Putamen (tissue), 1 donor: Measurements from ENCODE around the gene MRPL11.
A peak's percentile ranks its signal among the peaks of the same experiment; 100 is the strongest.
"Not testable (repeated sequence)": the region's sequence is repeated elsewhere in the genome, so short reads cannot be mapped to it uniquely, and the experiment has no call there.

Experiments
- DNase-seq: peaks from one replicate; pipeline ENCODE4 v3.0.0-alpha.2; 2016; ENCODE audit warnings: low spot score

Gene MRPL11

DNA sequence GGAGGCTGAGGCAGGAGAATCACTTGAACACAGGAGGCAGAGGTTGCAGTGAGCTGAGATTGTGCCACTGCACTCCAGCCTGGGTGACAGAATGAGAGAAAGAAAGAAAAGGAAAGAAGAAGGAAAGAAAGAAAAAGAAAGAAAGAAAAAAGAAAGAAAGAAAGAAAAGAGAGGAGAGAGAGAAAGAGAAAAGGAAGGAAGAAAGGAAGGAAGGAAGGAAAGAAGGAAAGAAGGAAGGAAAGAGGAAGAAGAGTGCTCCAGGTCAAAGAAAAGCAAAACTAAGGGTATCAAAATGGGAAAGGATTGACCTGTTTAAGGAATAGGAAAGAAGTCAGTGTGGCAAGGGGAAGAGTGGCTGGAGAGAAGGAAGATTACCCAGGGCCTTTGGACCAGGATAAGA, 7.4 kb downstream of the MRPL11 start:
- DNase-seq: not testable (repeated sequence)

DNA sequence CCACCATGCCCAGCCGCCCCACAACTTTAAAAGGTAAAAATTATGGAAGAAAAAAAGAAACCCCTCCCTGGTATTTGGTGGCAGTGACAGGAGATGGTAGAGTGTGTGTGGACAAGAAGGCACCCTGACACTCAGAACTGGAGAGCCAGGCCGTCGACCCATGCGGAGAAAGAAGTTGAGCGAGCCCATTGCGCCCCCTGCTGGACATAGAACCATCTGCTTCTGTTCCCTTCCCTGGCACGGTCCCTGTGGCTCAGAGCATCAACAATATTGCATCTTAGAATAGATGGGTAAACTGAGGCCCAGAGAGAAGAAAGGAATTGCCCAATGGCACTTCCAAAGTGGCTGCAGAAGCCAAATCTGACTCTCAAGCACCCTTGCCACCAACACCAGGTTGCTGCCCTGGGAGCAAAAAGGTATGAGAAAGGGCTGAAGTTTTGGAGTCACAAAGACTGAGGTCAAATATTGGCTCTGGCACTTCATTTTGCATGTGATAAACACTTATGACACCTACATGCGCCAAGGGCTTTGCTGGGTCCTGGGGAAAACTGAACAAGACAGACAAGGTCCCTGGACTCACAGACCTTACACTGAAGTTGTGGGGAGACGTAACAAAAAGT, 8.6 kb downstream of the MRPL11 start:
- DNase-seq: peak; percentile 53

DNA sequence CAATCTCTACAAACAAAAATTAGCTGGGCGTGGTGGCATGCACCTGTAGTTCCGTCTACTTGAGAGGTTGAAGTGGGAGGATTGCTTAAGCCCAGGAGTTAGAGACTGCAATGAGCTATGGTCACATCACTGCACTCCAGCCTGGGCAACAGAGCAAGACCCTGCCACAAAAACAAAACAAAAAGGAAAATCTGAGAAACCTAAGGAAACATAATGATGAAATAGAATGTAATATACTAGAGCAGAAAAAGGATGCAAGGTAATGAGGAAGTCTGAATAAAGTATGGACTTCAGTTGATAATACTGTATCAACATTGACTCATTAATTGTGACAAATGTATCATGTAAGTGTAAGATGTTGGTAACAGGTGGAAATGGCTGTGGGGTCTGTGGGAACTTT, 9.7 kb downstream of the MRPL11 start:
- DNase-seq: no peak

- DNase-seq: no peak
These were observed 12.3 kb downstream of the MRPL11 start for GRCh38 chr11:66426314-66426713.

- DNase-seq: peak; percentile 79
These were observed 17.0 kb downstream of the MRPL11 start for GRCh38 chr11:66421492-66422205.

DNA sequence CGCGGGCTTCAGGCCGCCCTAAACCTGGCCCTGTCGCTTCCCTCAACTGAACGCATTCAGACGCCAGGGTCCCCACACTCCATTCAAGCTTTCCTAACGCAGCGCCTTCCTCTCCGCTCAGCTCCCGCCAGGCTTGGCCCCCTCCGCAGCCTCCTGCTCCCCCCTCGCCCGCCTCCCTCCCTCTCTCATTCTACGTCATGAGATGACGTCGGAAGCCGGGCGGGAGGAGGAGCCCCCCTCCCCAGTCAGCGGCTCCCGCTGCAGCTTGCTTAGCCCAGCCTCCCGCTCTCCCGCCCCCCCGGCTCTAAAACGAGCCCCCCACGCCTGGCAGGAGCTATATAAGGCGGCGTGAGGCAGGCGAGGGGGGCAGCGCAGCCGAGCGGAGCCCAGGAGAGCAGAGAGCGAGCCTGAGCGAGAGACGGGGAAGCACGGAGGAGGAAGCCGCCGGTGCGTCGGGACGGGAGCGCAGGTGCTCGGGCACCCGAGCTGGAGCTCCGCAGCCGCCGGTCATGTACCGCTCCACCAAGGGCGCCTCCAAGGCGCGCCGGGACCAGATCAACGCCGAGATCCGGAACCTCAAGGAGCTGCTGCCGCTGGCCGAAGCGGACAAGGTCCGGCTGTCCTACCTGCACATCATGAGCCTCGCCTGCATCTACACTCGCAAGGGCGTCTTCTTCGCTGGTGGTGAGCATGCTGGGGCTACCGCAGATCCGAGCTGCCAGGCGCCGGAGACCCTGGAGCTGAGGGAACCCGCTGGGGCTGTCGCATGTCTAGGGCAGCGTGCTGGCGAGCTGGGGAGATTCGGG, 17.8 kb downstream of the MRPL11 start, which contains the start of gene NPAS4:
Gene NPAS4, plus strand, starts transcription at position 365 of the 806 bp plus-strand sequence. Its CDS starts 145 bp downstream, at position 510.
- DNase-seq: peak; percentile 77

- DNase-seq: no peak
These were observed 18.8 kb downstream of the MRPL11 start for GRCh38 chr11:66419825-66420224.

DNA sequence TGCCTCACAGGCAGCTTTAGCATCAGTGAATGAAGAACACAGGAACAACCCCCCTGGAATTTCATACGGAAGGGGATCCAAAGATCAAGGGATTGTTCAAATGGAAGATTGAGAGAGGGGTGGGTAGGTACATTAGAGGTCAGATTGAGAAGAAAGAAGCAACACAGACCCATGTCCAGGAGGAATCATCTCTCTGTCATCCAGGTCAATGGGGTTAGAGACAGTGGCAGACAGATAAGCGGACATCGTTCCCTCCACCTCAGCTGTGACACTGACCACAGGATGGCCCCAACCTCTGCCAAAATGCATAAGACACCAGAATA, 19.7 kb downstream of the MRPL11 start:
- DNase-seq: no peak

DNA sequence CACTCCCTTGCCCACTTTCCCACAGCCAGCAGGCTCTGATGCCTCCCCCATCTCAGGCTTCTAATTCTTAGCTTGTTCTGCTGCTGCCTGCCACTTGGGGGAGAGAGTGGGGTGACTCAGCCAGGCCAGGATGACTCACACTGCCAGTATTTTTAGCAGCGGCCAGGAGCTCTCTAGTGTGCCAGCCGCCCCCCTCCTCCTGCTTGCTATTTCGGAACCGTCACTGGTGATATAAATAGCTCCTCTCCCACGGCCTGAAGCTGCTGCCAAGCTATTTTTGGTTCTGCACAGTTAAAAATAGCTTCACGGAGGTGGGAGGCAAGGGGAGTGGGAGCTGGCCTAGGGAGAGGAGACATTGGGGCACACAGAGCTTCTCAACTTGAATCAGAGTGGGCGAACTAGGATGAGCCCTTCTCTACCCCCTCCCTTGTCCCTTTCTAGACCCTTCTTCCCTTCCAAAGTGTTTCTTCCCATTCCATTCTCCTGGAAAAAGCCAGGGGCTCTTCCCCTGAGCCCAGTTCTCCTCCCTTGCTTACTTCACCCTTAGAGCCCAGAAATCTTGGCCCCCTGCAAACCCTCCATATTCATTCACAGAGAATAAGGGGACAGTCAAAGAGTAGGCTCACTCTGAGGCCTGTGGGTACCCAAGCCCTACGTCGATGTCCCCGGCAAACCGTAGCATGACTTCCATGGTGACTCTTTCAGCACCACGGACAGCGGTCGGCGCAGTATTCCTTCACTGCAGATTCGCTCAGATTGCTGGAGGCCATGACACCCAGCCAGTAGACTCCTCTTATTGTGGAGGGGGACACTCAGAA, 20.3 kb downstream of the MRPL11 start:
- peak; percentile 80 for DNase-seq

DNA sequence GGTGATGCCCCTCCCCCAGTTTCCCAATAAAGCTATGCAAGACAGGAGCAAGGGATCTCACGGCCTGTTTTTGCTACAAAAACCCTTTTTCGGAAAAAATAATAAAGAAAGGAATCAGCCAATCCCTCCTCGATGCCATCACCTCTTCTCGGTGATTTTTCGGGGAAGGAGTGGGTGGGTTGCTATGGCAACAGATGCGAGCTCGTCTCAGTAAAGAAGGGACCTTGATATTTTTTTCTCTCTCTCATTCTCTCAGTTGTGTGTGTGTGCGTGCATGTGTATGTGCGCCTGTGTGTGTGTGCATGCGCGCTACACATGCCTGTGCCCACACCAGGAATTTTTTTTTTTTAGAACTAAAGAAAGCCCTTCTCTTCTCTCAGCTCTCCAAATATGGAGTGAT, 21.6 kb downstream of the MRPL11 start:
- DNase-seq: peak; percentile 85

DNA sequence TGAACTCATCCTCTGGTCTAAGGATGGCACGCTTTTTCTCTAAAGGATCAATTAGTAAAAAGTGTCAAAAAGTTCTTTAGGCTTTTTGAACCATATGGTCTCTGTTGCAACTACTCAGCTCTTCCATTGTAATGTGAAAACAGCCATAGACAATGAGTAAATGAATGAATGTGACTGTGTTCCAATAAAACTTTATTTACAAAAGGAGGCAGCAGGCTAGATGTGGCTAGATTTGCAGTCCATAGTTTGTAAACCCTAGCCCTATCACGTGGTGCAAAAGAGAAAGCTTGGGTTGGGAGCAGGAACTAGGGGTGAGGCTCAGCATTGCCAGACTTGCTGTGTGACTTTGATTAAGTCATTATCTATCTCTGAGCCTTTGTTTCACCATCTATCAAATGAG, 23.2 kb downstream of the MRPL11 start:
- no peak for DNase-seq

DNA sequence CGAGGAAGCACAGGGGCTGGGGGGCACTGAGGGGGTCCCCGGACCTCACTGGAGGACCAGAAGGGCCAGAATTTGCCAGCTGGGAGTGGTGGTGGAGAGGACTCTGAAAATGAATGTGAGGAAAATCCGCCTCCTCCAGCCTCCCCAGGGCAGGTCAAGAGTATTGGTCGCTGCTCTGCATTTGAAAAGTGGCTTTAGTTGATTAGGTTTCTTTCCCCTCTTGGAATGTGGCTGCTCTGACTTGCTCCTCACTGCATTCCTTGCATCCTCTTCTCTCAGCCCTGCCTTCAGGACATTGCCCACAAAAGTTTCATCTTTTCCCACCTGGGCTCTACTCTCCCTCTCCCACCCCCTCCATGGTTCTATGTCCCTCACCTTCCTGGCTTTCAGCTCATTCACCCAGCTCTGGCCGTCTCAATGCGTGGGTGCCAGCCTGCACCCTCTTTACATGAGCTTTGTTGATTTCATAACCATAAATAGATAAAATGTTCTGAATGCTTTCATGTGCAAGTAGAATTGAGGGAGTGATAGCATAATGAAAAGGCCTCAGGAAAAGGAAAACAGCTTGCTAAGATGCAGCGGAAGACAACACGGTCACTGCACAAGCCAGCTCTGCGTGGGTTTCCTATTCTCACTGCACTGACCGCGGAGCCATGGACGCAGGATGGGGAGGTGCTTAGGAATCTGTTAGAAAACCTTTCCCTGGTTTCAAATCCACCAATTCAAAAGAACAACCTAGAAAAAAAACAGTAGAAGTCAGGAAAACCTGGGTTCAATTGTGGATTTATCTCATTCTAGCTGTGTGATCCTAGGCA, 24.3 kb downstream of the MRPL11 start:
- no peak for DNase-seq

DNA sequence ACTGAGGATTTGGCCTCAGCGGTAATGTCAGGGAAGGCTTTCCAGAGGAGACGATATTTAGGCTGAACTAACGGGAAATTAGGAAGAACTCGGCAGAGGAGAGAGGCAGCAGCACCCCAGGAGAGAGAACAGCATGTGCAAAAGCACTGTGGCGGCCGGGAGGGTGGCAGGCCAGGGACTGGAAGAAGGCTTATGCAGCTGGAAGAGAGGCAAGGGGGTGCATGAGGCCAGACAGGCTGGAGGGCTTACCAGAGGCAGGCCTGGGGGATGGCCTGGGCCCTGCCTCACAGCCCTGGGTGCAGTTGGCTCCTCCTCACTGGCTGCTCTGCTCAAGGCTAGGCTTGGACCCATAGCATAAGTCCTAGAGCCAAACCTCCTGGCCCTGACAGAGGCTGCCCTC, 25.5 kb downstream of the MRPL11 start:
- DNase-seq: no peak

GRCh38 chr11:66412110-66412509, 26.5 kb downstream of the MRPL11 start:
- no peak for DNase-seq

- no peak for DNase-seq
These were observed 27.3 kb downstream of the MRPL11 start for GRCh38 chr11:66411323-66411722.

DNA sequence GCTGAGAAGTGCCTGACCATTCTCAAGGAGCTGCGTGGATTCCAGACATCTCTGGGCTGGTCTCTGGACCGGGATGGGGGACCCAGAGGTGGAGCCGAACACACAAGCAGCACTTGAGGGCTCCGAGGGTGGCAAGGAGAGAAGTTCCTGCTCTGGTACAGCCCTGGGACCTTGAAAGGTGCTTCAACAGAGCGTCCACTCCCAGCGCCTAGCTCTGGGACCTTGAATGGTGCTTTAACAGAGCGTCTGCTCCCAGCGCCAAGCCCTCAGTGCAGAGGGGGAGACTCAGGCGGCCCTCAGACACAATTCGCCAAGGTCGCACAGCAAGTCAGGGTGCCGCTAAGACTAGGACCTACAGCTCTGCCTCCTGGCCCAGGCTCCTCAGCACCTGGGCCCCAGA, 28.5 kb downstream of the MRPL11 start:
- DNase-seq: no peak

DNA sequence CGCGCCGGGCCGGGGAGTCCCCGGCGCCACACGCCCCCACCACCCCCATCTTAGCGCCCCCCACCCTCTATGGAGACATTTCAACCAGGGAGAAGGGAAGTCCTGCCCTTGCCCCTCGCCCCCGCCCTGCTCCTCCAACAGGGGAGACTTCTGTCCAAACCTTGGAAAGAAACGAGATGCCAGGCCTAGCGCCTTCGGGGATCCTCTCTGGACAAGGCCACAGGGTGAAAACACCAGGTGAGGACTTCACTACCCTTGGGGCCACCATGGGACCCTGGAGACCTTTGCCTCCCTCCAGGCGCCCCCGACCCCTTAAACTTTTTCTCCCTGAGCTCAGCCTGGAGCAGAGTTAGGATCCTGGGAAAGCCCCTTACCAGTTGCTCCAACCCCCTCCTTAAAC, 29.4 kb downstream of the MRPL11 start:
- DNase-seq: no peak

DNA sequence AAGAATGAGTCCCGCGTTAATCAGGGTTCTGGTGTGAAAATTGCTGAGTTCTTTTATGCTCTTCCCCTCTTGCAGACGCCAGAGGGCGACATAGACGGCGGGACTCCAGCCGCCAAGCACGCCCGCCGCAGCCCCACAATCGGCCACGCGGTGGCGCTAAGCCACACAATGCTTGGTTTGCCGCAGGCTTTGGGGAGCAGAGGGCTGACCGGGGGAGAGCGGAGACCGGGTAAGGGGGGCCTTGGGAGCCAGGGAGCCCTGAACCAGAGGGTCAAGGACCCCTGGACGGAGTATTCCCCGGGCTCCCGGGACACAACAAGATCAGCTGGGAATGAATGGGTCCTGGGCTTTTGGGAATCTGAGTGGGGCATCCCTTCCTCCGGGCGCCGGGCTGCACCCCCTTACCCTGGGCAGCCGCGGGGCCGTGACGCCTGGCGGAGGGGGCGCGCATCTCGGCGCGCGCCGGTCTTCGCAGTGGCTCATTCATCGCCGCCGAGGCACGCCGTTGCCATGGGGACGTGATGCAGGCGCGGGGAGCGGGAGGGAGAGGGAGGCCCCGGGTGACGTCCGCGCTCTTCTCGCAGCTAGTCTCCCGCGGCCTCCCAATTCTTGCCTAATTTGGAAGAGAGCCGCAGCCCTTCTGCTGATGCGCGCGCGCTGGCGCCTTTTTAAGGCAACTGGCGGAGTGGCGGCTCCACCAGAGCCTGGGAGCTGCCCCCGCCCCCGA, 30.0 kb downstream of the MRPL11 start:
- DNase-seq: peak; percentile 86

DNA sequence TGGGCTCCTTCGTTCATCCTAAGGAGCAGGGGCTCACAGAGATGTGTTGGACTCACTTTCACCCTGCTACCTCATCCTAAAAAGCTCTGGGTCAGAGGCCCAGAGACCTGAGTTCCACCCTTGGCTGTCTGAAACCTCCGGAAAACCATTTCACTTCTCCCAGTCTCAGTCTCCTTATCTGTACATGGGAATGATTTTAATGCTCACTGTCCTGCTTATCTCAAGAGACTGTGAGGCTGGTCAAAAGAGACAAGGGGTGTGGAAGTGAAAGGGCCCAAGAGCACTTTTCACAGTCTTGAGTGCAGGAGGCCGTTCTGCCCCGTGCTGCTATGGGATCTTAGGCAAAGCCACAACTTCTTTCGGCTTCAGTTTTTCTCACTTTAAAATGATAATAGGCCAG, 31.0 kb downstream of the MRPL11 start:
- no peak for DNase-seq

DNA sequence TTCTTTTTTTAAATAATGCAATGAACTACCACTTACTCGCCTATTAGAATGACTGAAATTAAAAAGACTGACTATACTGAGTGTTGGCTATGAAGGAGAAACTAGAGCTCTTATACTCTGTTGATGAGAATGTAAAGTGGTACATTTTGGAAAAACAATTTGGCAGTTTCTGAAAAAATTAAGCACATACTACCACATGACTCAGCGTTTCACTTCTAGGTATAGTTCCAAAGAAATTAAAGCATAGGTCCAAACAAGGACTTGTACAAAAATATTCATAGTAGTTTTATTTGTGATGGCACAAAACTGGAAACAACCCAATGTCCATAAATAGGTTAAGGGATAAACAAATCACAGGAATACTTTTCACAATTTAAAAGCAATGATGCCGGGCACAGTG, 44.7 kb downstream of the MRPL11 start:
- no peak for DNase-seq

DNA sequence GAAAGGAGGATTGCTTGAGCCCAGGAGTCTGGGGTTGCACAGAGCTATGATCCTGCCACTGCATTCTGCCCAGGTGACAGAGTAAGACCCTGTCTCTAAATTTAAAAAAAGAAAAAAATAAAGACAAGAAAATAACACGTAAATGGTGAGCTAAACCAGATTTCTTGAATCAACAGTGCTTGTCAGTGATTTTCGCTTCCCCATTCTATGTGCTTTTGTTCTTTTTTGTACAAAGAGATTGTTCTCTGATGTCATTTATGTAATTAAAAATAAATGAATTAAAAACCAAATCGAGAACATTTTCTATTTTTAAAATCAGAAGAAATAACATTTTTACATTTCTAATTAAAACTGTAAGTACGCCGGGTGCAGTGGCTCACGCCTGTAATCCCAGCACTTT, 47.3 kb downstream of the MRPL11 start:
- no peak for DNase-seq
